K562 (cell line): Measurements from ENCODE around the gene RBFOX2. TPM values are rescaled to one million over a fixed set of nuclear protein-coding genes. Genes with fewer than 3 reads are reported as not detected.

Experiments used
- ATAC-seq: fragments of 200-7000 bp; cut with Tn5 transposase; 3 replicates; pipeline ENCODE4 v1.9.1; 2020; ENCODE audit warnings: moderate library complexity
- BruUV-seq: library from RNA; stranded (reverse); fragments of 400-500 nt; replicated peaks from 2 replicates; lab custom pipeline; 2021; lab: Mats Ljungman, UMichigan
- CTCF ChIA-PET: fragments of 300-600 bp; formaldehyde crosslinking; extraction: SDS; loops from one replicate; lab custom pipeline; 2021; ENCODE audit warnings: low intra/inter-chr PET ratio; lab: Yijun Ruan, JAX
- POLR2A ChIA-PET: fragments of 300-600, 350-650 bp; sonication (Branson Sonifier 250); formaldehyde crosslinking; extraction: SDS; loops from one replicate; lab custom pipeline; 2021; ENCODE audit warnings: antibody characterized with exemption, inconsistent platforms; lab: Yijun Ruan, JAX
- DNase-seq, 4 experiments: peaks; one replicate each; pipeline versions ENCODE4 v3.0.0 to v3.0.0-alpha.2; 2011 to 2018; ENCODE audit warnings: low spot score in 3 of 4, mixed read lengths in 3 of 4; ENCODE audit errors: extremely low read depth in 1 of 4
- FAIRE-seq: peaks from 2 replicates; lab custom pipeline; 2011; peaks lifted over from hg19 to GRCh38; lab: Jason Lieb, UNC
- H2AFZ ChIP-seq: 2 replicates; pipeline ENCODE4 v1.6.0; 2011; ENCODE audit warnings: low read depth, low read length, control low read depth, inconsistent platforms
- H3K27ac ChIP-seq: fragments of 200-600 bp; 3 replicates; pipeline ENCODE4 v1.8.0; 2011; ENCODE audit warnings: low read depth, mild to moderate bottlenecking, control low read depth, inconsistent platforms, low read length, moderate library complexity, mixed read lengths; ENCODE audit errors: extremely low read depth
- H3K27me3 ChIP-seq, 2 experiments: fragments of 300-600 bp in 1 of 2; 2 replicates in 1 of 2; 3 replicates in 1 of 2; pipeline versions ENCODE4 v1.6.0 to v1.8.0; 2011; ENCODE audit warnings: inconsistent platforms in 2 of 2, low read length in 2 of 2, mild to moderate bottlenecking in 1 of 2, mixed read lengths in 1 of 2, moderate library complexity in 1 of 2; ENCODE audit not compliant: control insufficient read depth in 2 of 2, insufficient read depth in 2 of 2
- H3K36me3 ChIP-seq: fragments of 300-600 bp; 3 replicates; pipeline ENCODE4 v1.8.0; 2011; ENCODE audit warnings: mild to moderate bottlenecking, low read length, inconsistent platforms; ENCODE audit not compliant: control insufficient read depth, insufficient read depth
- H3K4me1 ChIP-seq, 2 experiments: fragments of 200-600 bp in 1 of 2; replicated peaks in 1 of 2; 2 replicates in 1 of 2; 3 replicates in 1 of 2; pipeline versions ENCODE4 v1.5.1 to v1.8.0; 2011; ENCODE audit warnings: inconsistent platforms in 2 of 2, low read length in 2 of 2, mild to moderate bottlenecking in 1 of 2, mixed read lengths in 1 of 2, moderate library complexity in 1 of 2; ENCODE audit not compliant: control insufficient read depth in 2 of 2, insufficient read depth in 2 of 2
- H3K4me2 ChIP-seq: 2 replicates; pipeline ENCODE4 v1.6.1; 2011; ENCODE audit warnings: low read length, control low read depth, inconsistent platforms, mixed read lengths; ENCODE audit not compliant: insufficient read depth
- H3K4me3 ChIP-seq: fragments of 200-600 bp; sonication (generic), shearing (Covaris generic); 2 replicates; pipeline ENCODE4 v1.5.1; 2016; ENCODE audit warnings: control low read depth, inconsistent platforms
- H3K79me2 ChIP-seq: fragments of 200-600 bp; 3 replicates; pipeline ENCODE4 v1.8.0; 2011; ENCODE audit warnings: low read length, inconsistent platforms; ENCODE audit not compliant: control insufficient read depth, insufficient read depth
- H3K9ac ChIP-seq, 2 experiments: 2 replicates each; pipeline versions ENCODE4 v1.6.0 to v1.6.1; 2011; ENCODE audit warnings: low read depth in 2 of 2, low read length in 2 of 2, control low read depth in 1 of 2, inconsistent platforms in 1 of 2, mild to moderate bottlenecking in 1 of 2, mixed read lengths in 1 of 2; ENCODE audit not compliant: insufficient read depth in 1 of 2
- H3K9me1 ChIP-seq: one replicate; pipeline ENCODE4 v1.6.0; 2011; ENCODE audit warnings: inconsistent platforms, mild to moderate bottlenecking, low read length, moderate library complexity; ENCODE audit not compliant: control insufficient read depth, insufficient read depth
- H3K9me3 ChIP-seq: replicated peaks from 2 replicates; pipeline ENCODE4 v1.5.1; 2011; ENCODE audit warnings: low read depth, low read length, inconsistent platforms; ENCODE audit not compliant: control insufficient read depth, insufficient read depth
- H4K20me1 ChIP-seq: replicated peaks from 2 replicates; pipeline ENCODE4 v1.6.1; 2011; ENCODE audit warnings: low read length, inconsistent platforms, mixed read lengths; ENCODE audit not compliant: control insufficient read depth, insufficient read depth
- BRCA1 ChIP-seq, 2 experiments: fragments of 450-650 bp in 1 of 2; sonication (generic) in 1 of 2; formaldehyde crosslinking in 1 of 2; IDR thresholded peaks; 2 replicates each; pipeline versions ENCODE4 v1.5.0 to v1.6.1; 2017 to 2020; ENCODE audit warnings: mild to moderate bottlenecking in 1 of 2, missing genetic modification reagents in 1 of 2
- CREBBP ChIP-seq: IDR thresholded peaks from one replicate; pipeline ENCODE4 v1.6.1; 2012; ENCODE audit warnings: low read depth, mild to moderate bottlenecking, control low read depth, inconsistent platforms, low read length
- EGR1 ChIP-seq: fragments of 450-650 bp; conservative IDR thresholded peaks from 2 replicates; pipeline ENCODE4 v1.6.1; 2017; ENCODE audit warnings: mild to moderate bottlenecking
- NFE2 ChIP-seq: IDR thresholded peaks from 2 replicates; pipeline ENCODE4 v1.6.1; 2014; ENCODE audit warnings: antibody characterized with exemption, low read depth
- SP1 ChIP-seq: sonication (generic); formaldehyde crosslinking; IDR thresholded peaks from 2 replicates; pipeline ENCODE4 v1.8.1; 2022; ENCODE audit warnings: mild to moderate bottlenecking, missing genetic modification reagents
- VEZF1 ChIP-seq: fragments of 200-800 bp; sonication (Bioruptor generic); IDR thresholded peaks from 2 replicates; pipeline ENCODE4 v1.6.1; 2017; ENCODE audit warnings: missing genetic modification characterization, missing compliant biosample characterization
- ZNF212 ChIP-seq: fragments of 450-650 bp; formaldehyde crosslinking; IDR thresholded peaks from 2 replicates; pipeline ENCODE4 v1.4.0; 2020; ENCODE audit warnings: mild to moderate bottlenecking
- ZNF551 ChIP-seq: fragments of 250-450 bp; sonication (Bioruptor Pico); IDR thresholded peaks from 2 replicates; pipeline ENCODE4 v1.5.0; 2021; ENCODE audit warnings: mild to moderate bottlenecking, moderate library complexity
- WGBS: fragments of 100-300 bp; shearing (Covaris generic); methylation state at CpG from one replicate; pipeline ENCODE4 v1.1.6; 2016; ENCODE audit warnings: low coverage, mixed read lengths; ENCODE audit not compliant: insufficient coverage; ENCODE audit errors: missing lambda C conversion rate; 5-methylcytosine and 5-hydroxymethylcytosine counted together
- in situ Hi-C: fragments of 300-500 bp; cut with MboI; formaldehyde crosslinking; loops from 4 replicates; pipeline ENCODE4 v1.15.0; 2018; ENCODE audit warnings: inconsistent platforms, mixed read lengths
- intact Hi-C: fragments of 100-400 bp; cut with micrococcal nuclease; formaldehyde crosslinking; loops from 2 replicates; pipeline ENCODE4 v1.14.2; 2022
- polyA plus RNA-seq, 8 experiments: library from polyadenylated mRNA; depleted of rRNA in 4 of 8; stranded (reverse) in 5 of 8; unstranded in 3 of 8; fragments of >200 nt; fragmentation: Nextera tagmentation in 2 of 8; fragmentation: Illumina TruSeq in 1 of 8; extraction: Ambion mirVana in 2 of 8; extraction: Trizol in 1 of 8; gene quantifications; 2 replicates each; pipeline versions ENCODE4 v1.2.1 to v1.2.3, GENCODE V29; 2011 to 2014; ENCODE audit warnings: inconsistent platforms in 1 of 8, missing spikeins in 1 of 8
- total RNA-seq, 7 experiments: library from RNA; depleted of rRNA in 6 of 7; stranded (reverse); fragments of >200 nt in 6 of 7; fragmentation: Illumina TruSeq in 2 of 7; extraction: Trizol in 2 of 7; gene quantifications; 2 replicates each; pipeline versions ENCODE4 v1.2.1 to v1.2.3, GENCODE V29; 2011 to 2021; ENCODE audit warnings: low replicate concordance in 1 of 7
- TF ChIP-seq, protein P1 (sequence below): fragments of 450-650 bp; IDR thresholded peaks from 2 replicates; pipeline ENCODE4 v1.6.1; 2016; ENCODE audit warnings: low read depth, mild to moderate bottlenecking, moderate library complexity

The RBFOX2 gene
- total and polyA plus RNA-seq, 9 of the 15 experiments (the other 6 are each of a cell fraction or from before 2014, with no cell fraction given): 5.8 to 24.8 (median 14.2) TPM

- BruUV-seq: no TSS peak
- no peaks in the 10 kb centered on the region; the same call in 1 of the 3 replicates for H3K79me2 ChIP-seq
- H3K36me3 ChIP-seq: no peaks in the 10 kb centered on the region
- no peaks in the 10 kb centered on the region for H3K27me3 ChIP-seq
- H3K9ac ChIP-seq: no peak overlapping the region
- intact Hi-C loops: no loop called here
- no CpG with 5 or more reads among the region's 1 CpG for WGBS
- no peak overlapping the region for H2AFZ ChIP-seq
- no peak for TF ChIP-seq VEZF1
- TF ChIP-seq, protein P1, sequence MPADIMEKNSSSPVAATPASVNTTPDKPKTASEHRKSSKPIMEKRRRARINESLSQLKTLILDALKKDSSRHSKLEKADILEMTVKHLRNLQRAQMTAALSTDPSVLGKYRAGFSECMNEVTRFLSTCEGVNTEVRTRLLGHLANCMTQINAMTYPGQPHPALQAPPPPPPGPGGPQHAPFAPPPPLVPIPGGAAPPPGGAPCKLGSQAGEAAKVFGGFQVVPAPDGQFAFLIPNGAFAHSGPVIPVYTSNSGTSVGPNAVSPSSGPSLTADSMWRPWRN: no peak
- no peak for TF ChIP-seq SP1 (CRISPR knock-in tag)
- TF ChIP-seq NFE2: no peak
- no peak for TF ChIP-seq ZNF212
- TF ChIP-seq CREBBP: no peak
- no peak for TF ChIP-seq ZNF551
- no peak for TF ChIP-seq EGR1
- no peak for TF ChIP-seq BRCA1 (IDR thresholded peaks at IDR 0.05)
- TF ChIP-seq BRCA1 (CRISPR knock-in tag; IDR thresholded peaks at IDR 0.05): no peak
- CTCF ChIA-PET: no interaction called here
- no peak for FAIRE-seq
- no peak overlapping the region for H3K4me3 ChIP-seq
- DNase-seq: no peak
- H3K27ac ChIP-seq: no peak overlapping the region
- H3K9me3 ChIP-seq: no peaks in the 10 kb centered on the region
- peaks cover 5% of the 10 kb centered on the region; the same call in 1 of the 2 replicates for H4K20me1 ChIP-seq
- H3K4me1 ChIP-seq: peaks cover 0 to 9% of the 10 kb centered on the region in 2 experiments; a peak in 3 of 5 replicates
- ATAC-seq: no peak
- no peak overlapping the region for H3K4me2 ChIP-seq
- in situ Hi-C loops: no loop called here
- POLR2A ChIA-PET: no interaction called here
- no peaks in the 10 kb centered on the region for H3K9me1 ChIP-seq
Observed at GRCh38 chr22:35905894-35906293, 122.7 kb downstream of the RBFOX2 start.
